ENCODE measurements around the gene HOXC10.

Gene HOXC10

GRCh38 chr12:53964315-53964713, 20.6 kb upstream of the HOXC10 start:
- DNase-seq: no peak

- DNase-seq: no peak
Observed at GRCh38 chr12:53965281-53966084, 19.5 kb upstream of the HOXC10 start.

DNA sequence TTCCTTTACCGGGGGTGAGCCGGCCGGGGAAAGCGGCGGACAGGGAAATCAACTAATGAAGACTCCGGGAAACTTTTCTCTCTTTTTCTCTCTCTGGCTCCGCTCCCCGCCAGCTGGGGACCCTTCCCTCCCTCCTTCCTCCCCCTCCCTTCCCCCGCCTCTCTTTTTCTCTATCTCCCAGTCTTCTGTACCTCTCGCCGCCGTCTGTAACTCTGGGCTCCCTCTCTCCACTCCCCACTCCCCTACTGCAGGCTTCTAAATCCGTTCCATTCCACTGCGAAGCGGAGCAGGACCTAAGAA, 18.9 kb upstream of the HOXC10 start:
- no peak for DNase-seq

DNA sequence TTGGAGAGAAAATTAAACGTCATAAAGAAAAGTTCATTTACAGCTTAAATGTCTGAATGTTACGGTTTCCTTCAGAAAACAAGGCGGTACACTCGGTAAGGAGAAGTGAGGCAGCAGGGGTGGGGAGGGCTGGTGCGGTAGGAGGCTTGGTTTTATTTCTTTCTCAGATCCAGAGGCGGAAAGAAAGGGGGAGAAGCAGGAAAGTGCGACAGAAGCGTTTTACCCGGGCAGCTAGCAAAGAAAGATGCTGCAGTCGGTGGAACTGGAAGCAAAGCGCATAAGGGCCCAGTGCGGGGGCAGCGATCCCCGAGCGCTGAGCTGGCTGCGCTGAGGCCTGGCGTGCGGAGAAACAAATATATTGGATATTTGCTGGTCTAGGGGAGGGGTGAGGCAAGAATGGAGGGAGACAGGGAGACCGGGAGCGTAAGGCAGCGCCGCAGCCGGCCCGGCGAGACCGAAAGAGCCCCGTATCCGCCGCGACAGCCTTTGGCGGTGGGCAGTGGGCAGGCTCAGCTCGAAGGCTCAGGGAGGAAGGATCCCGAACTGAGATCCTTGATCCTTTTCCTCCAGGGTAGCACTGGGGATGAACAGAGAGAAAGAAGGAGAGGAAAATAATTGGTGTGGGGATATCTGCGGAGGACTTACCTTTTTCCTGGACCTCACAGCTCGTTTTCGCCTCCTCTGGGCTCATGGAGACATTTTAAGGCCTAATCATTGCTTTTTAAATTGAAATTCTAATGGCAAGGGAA, 18.4 kb upstream of the HOXC10 start:
- DNase-seq: no peak

DNA sequence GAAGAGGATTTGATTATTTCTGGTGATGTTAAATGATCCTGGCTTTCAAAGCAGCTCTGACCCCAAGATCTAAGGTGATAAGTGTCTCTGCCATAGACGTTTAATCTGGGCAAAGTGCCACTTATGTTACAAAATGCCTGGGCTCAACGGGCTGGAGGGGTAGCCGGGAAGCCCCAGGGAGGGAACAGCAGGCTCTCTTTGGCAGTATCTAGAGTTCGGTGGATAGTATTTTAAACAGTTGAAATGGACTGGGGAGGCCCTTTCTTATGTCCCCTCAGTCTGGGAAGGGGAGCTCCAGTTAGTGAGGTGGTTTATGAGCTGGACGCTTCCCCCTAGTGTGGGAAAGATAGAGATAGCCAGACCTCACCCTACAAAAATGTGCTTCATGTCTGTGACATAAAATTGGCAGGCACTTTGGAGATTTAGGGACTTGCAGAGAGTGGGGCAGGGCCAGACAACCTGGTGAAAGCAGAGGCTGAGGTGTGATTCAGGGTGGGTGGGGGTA, 17.5 kb upstream of the HOXC10 start:
- DNase-seq: no peak

DNA sequence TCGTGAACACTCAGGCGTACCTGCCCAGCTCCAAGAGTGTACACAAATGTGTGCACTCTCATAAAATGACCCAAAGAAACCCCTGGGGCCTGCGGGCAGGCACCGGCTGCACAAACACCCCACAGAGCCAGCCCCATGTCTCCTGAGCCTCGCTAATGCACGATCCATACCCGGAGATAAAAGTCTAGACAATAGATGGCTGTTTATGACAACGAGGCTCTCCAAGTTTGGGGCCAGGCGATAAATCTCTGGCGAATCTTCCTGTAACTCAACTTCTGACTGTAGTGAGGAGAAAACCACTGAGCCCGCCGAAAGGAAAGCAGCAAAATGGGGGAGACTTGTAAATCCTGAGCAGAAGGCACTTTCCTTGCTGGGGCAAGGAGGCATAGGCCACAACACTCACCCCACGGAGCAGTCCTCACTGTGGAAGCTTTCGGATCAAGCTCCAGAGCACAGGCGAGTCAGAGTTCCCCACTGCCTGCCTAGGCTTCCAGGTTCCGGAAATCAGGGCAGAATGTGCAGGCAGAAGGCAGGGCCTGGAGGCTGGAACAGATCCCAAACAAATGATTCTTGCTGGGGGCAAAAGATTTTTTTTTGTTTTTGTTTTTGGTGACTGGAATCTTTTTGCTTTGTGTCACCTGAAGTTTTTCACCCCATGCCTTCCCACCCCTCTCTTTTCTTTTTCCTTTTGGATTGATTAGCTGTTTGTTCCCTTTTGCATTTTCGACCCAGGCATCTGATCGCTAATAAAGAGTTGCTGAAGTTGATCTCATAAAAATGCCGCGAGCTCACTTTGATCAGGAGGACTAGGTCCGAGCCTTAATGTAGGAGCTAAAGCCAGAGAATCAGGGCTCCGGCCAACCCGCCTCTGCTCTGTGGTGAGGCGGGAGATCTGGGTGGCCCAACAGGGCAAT, 16.5 kb upstream of the HOXC10 start:
- no peak for DNase-seq

- no peak for DNase-seq
Observed at GRCh38 chr12:53969588-53970259, 15.2 kb upstream of the HOXC10 start.

DNA sequence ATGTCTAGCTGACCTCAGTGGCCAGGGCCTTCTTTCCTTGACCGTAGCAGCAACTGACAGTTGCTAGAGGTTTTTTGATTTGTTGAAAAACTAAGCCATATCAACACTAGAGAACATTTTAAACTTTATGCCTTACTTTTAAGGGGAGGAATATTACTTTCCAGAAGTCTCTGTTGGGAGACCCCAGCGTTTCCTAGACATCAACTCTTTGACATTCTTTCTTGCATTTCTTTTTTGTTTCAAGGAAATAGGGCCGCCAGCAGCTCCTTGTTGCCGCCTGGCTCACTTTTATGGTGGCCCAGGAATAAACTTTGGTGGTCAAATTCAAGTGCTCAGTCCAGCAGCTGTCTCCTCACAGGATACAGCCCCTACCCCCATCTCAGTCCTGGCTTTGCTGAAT, 14.5 kb upstream of the HOXC10 start:
- no peak for DNase-seq

DNA sequence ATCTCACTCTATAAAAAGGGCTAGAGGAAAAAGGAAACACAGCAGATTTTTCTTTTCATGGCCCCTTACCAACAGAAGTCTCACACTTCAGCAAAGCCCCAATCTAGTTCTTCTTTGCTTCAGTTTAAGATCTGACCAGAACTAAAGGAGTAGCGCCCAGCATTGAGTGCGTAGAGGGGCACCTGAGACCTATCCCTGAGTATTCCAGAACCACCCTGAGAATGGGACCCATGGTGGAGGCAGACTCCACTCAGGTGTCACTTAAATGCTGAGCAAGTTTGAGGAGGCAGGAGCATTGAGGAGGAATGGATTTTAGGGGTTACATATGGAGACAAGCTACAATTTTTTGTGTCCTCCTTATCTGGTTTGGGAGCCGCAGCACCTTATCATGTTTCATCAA, 13.8 kb upstream of the HOXC10 start:
- DNase-seq: no peak

DNA sequence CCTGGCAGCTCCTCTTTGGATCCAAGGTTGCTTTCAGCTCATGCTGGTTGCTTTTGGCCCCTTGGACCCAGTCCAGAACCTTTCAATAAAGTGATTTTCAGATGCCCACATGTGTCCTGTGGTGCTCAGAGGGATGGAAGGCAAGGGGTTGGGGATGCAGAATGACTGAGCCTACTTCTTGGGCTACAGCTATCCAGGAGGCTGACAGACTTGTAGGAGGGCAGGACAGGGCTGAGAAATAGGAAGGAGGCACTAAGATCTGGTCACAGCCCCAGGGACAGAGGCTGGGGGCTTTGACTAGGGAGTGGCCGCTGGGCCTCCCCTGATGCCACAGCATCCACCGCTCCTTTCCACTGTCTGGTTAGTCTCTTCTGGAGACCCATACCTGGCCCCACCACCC, 13.3 kb upstream of the HOXC10 start:
- DNase-seq: no peak

- DNase-seq: no peak
Observed at GRCh38 chr12:53972152-53972702, 12.7 kb upstream of the HOXC10 start.

GRCh38 chr12:53972722-53973235, 12.2 kb upstream of the HOXC10 start, which contains the start of gene HOXC11:
Gene HOXC11 (plus strand): TSS chr12:53973126. CDS start chr12:53973242, 116 bp downstream.
- DNase-seq: no peak

- DNase-seq: no peak
Observed at GRCh38 chr12:53973236-53974042, 11.5 kb upstream of the HOXC10 start.

GRCh38 chr12:53974084-53975063, 10.6 kb upstream of the HOXC10 start, which contains the start of gene HOTAIR:
Gene HOTAIR (minus strand): TSS chr12:53974954.
- no peak for DNase-seq

DNA sequence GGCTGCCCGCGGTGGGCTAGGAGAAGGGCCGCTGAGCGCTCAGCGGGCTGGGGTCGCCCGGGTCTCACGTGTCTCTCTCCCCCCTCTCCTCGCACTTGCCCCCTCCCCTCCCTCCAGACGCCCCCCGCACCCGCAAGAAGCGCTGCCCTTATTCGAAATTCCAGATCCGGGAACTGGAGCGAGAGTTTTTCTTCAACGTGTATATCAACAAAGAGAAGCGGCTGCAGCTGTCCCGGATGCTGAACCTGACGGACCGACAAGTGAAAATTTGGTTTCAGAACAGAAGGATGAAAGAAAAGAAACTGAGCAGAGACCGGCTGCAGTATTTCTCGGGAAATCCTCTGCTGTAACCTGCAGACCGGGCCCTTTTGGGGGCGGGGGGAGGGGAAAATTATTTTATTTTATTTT, 9.9 kb upstream of the HOXC10 start:
- no peak for DNase-seq

- no peak for DNase-seq
Observed at GRCh38 chr12:53975479-53976152, 9.3 kb upstream of the HOXC10 start.

DNA sequence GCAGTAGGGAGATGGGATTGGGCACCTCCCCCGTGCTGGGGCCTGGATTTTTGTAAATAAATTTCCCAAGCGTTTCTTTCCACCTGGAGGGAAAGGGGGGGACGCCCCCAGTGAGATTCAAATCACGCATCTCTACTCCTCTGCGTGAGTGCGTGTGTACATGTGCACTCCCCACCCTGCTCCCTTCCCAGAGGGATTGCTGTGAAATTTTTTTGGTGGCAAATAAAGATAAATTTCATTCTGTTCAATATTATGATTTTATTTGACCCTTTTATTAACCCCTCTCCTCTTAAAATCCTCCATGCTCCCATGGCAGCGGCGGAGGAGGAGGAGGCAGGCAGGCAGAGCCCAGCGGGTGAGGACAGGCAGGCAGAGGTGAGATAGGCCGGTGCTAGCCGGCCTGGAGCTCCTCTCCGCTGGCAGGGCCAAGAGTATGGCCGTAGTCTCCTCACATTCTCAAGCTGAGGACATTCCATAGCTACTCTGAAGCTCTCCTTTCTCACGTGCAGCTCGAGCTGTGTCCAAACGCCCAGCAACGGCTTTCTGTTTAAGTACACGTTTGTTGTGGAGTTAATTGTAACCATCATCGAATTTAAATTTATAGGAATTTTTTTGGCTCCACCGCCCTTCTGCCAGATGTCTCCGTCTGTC, 8.6 kb upstream of the HOXC10 start:
- DNase-seq: no peak

Measured in anterior cingulate cortex (tissue), 58 donors.